ENCODE measurements around the gene TATDN2. TPM values are rescaled to one million over a fixed set of nuclear protein-coding genes. Genes with fewer than 3 reads are reported as not detected.

The TATDN2 gene
- total RNA-seq, 2 donors from 2014 or later = 29.5 to 38.7 TPM

DNA sequence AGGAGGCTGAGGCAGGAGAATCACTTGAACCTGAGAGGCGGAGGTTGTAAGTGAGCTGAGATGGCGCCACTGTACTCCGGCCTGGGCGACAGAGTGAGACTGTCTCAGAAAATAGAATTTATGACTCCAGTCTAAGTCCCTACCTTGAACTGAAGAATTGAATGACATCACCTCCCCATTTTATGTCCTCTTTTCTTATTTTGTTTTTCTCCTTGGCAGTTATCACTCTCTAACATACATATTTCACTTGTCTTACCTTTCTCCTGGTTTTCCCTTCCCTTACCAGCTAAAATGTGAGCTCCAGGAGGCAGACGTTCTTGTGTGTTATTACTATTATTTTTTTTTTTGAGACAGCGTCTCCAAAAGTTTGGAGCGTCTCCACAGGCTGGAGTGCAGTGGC, 7.6 kb downstream of the TATDN2 start:
- no peak overlapping the region for H3K27ac ChIP-seq
- TF ChIP-seq, protein P1, sequence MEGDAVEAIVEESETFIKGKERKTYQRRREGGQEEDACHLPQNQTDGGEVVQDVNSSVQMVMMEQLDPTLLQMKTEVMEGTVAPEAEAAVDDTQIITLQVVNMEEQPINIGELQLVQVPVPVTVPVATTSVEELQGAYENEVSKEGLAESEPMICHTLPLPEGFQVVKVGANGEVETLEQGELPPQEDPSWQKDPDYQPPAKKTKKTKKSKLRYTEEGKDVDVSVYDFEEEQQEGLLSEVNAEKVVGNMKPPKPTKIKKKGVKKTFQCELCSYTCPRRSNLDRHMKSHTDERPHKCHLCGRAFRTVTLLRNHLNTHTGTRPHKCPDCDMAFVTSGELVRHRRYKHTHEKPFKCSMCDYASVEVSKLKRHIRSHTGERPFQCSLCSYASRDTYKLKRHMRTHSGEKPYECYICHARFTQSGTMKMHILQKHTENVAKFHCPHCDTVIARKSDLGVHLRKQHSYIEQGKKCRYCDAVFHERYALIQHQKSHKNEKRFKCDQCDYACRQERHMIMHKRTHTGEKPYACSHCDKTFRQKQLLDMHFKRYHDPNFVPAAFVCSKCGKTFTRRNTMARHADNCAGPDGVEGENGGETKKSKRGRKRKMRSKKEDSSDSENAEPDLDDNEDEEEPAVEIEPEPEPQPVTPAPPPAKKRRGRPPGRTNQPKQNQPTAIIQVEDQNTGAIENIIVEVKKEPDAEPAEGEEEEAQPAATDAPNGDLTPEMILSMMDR (IDR thresholded peaks at IDR 0.05) = no peak
- peaks cover 31% of the 10 kb centered on the region for H3K36me3 ChIP-seq
- DNase-seq (ENCODE audit: low spot score) (no peak), ATAC-seq (ENCODE audit: insufficient number of reproducible peaks, low FRiP score, low read depth) (no peak)
- H3K4me1 ChIP-seq (ENCODE audit: control insufficient read depth in 1 of 2, low read depth in 2 of 2) = peaks cover 4 to 25% of the 10 kb centered on the region in 2 donors
- no peak overlapping the region for H3K4me3 ChIP-seq
- H3K27me3 ChIP-seq (replicated peaks; ENCODE audit: insufficient read depth) = no peaks in the 10 kb centered on the region
- H3K9me3 ChIP-seq = no peaks in the 10 kb centered on the region

DNA sequence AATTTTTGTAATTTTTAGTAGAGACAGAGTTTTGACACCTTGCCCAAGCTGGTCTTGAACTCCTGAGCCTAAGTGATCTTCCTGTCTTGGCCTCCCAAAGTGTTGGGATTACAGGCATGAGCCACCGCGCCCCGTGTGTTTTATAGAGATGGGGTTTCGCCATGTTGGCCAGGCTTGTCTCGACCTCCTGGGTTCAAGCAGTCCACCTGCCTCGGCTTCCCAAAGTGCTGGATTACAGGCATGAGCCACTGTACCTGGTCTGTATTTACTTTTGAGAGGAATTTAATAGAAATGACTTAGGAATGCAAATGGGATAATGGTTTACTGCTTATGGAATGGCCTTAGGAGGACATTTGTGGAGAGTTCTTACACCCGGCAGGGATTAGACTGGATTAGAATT, 10.8 kb downstream of the TATDN2 start:
- H3K4me1 ChIP-seq (ENCODE audit: control insufficient read depth in 1 of 2, low read depth in 2 of 2) = peaks cover 0 to 23% of the 10 kb centered on the region in 2 donors
- H3K4me3 ChIP-seq = no peak overlapping the region
- DNase-seq (ENCODE audit: low spot score) (no peak), ATAC-seq (ENCODE audit: insufficient number of reproducible peaks, low FRiP score, low read depth) (no peak)
- TF ChIP-seq, protein P1 (IDR thresholded peaks at IDR 0.05) = no peak
- no peaks in the 10 kb centered on the region for H3K9me3 ChIP-seq
- peaks cover 26% of the 10 kb centered on the region for H3K36me3 ChIP-seq
- H3K27me3 ChIP-seq (replicated peaks; ENCODE audit: insufficient read depth) = no peaks in the 10 kb centered on the region
- no peak overlapping the region for H3K27ac ChIP-seq

DNA sequence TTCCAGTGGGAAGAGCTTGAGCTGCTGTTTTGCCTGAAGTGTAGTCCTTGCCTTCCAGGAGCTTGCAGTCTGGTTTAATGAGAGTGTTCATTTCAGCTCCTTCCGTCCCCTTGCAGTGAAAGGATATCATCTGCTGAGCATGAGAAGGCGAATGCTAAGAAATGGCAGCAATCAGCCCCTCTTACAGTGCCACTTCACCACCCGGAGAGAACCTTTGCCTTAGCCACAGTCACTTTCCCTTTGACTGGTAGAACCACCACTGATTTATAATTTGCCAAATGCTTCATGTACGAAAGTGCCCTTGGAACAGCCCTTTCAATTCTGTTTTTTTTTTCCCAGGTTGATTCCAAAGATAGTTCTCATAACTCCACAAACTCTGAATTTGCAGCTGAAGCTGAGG, 11.5 kb downstream of the TATDN2 start:
- ATAC-seq (ENCODE audit: insufficient number of reproducible peaks, low FRiP score, low read depth) (no peak), DNase-seq (ENCODE audit: low spot score) (no peak)
- H3K36me3 ChIP-seq = peaks cover 22% of the 10 kb centered on the region

DNA sequence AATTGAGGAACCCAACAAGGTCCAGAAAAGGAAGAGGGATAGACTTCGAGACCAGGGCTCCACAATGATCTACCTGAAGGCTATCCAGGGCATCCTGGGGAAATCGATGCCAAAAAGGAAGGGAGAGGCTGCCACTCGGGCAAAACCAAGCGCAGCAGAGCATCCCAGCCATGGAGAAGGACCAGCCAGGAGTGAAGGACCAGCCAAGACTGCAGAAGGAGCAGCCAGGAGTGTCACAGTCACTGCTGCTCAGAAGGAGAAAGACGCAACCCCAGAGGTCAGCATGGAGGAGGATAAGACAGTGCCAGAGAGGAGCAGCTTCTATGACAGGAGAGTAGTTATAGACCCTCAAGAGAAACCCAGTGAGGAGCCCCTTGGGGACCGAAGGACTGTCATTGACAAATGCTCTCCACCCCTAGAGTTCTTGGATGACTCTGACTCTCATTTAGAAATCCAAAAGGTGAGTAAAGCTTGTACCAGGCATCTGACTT, 12.0 kb downstream of the TATDN2 start:
- no peaks in the 10 kb centered on the region for H3K9me3 ChIP-seq
- H3K27me3 ChIP-seq (replicated peaks; ENCODE audit: insufficient read depth) = no peaks in the 10 kb centered on the region
- ATAC-seq (ENCODE audit: insufficient number of reproducible peaks, low FRiP score, low read depth) = no peak
- TF ChIP-seq, protein P1 (IDR thresholded peaks at IDR 0.05) = no peak
- H3K4me1 ChIP-seq (ENCODE audit: control insufficient read depth in 1 of 2, low read depth in 2 of 2) = peaks cover 0 to 16% of the 10 kb centered on the region in 2 donors
- no peak overlapping the region for H3K4me3 ChIP-seq
- no peak overlapping the region for H3K27ac ChIP-seq
- peaks cover 22% of the 10 kb centered on the region for H3K36me3 ChIP-seq
- no peak for DNase-seq (ENCODE audit: low spot score)

More for the DNA sequence above, 11.5 kb downstream of the TATDN2 start:
- Histone ChIP-seq H3K4me1 (ENCODE audit: control insufficient read depth in 1 of 2, low read depth in 2 of 2) (peaks cover 0 to 16% of the 10 kb centered on the region in 2 donors), H3K27ac (no peak overlapping the region), H3K27me3 (replicated peaks; ENCODE audit: insufficient read depth) (no peaks in the 10 kb centered on the region), H3K4me3 (no peak overlapping the region), H3K9me3 (no peaks in the 10 kb centered on the region)
- TF ChIP-seq, protein P1 (IDR thresholded peaks at IDR 0.05) = no peak

DNA sequence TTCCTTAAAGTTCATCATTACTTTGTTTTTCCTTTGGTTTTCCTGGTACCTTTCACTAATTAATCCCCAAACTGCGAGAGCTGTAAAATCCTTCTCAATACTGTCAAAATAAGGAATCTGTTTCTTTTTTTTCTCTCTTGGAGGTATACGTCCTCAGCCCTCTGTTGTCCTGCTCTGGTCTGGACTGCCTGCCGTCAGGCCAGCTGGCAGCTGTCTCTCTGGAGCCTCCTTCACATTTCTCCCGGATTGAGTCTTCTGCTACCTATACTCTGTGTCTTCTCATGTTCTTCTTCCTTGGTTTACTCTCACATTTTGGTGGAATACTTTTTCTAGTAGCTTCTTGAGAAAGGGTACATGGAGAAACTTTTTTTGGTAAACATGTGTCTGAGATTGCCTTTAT, 13.8 kb downstream of the TATDN2 start:
- DNase-seq (ENCODE audit: low spot score) = no peak
- H3K27ac ChIP-seq = no peak overlapping the region
- no peak for ATAC-seq (ENCODE audit: insufficient number of reproducible peaks, low FRiP score, low read depth)
- no peaks in the 10 kb centered on the region for H3K9me3 ChIP-seq
- TF ChIP-seq, protein P1 (IDR thresholded peaks at IDR 0.05) = no peak
- no peak overlapping the region for H3K4me3 ChIP-seq
- no peaks in the 10 kb centered on the region for H3K27me3 ChIP-seq (replicated peaks; ENCODE audit: insufficient read depth)
- H3K4me1 ChIP-seq (ENCODE audit: control insufficient read depth in 1 of 2, low read depth in 2 of 2) = peaks cover 0 to 22% of the 10 kb centered on the region in 2 donors
- H3K36me3 ChIP-seq = peaks cover 17% of the 10 kb centered on the region

Data from thoracic aorta (tissue), 2 donors.